Adipocyte (in vitro differentiated cells): Measurements from ENCODE around the gene RCE1.

Experiments
- DNase-seq: peaks from one replicate; pipeline ENCODE4 v3.0.0-alpha.2; 2015; ENCODE audit warnings: low read depth
- H3K27me3 ChIP-seq: replicated peaks from 2 replicates; pipeline ENCODE4 v1.7.0; 2013; ENCODE audit warnings: mild to moderate bottlenecking, low read length, moderate library complexity; ENCODE audit not compliant: control insufficient read depth, insufficient read depth
- H3K36me3 ChIP-seq: 2 replicates; pipeline ENCODE4 v1.7.0; 2013; ENCODE audit warnings: low read length, mild to moderate bottlenecking, moderate library complexity; ENCODE audit not compliant: control insufficient read depth, insufficient read depth, severe bottlenecking
- H3K4me1 ChIP-seq: 2 replicates; pipeline ENCODE4 v1.7.0; 2013; ENCODE audit warnings: mild to moderate bottlenecking, low read length, moderate library complexity; ENCODE audit not compliant: control insufficient read depth, insufficient read depth
- H3K4me3 ChIP-seq: 2 replicates; pipeline ENCODE4 v1.7.0; 2013; ENCODE audit warnings: mild to moderate bottlenecking, low read length, moderate library complexity
- H3K9ac ChIP-seq: 2 replicates; pipeline ENCODE4 v1.7.0; 2013; ENCODE audit warnings: mild to moderate bottlenecking, low read length, moderate library complexity
- H3K9me3 ChIP-seq: 2 replicates; pipeline ENCODE4 v1.7.0; 2013; ENCODE audit warnings: mild to moderate bottlenecking, low read length, moderate library complexity; ENCODE audit not compliant: control insufficient read depth

The RCE1 gene

DNA sequence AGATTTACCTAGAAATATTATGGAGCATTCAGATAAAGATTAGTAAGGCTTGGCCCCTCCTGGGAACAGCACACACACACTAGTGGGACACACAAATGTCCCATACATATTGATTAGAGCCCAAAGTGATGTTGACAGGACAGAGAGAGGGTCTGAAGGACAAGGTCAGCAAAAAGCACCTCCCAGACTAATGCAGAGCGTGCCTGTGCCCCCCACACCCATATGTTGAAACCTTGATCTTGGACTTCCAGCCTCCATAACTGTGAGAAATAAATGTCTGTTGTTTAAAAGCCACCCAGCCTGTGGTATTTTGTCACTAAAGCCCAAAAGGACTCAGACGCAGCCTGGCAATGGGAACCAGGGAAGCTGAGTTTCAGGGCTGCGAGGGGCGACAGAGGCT lies 41.2 kb downstream of the RCE1 start:
- Histone ChIP-seq H3K9me3 (no peaks in the 10 kb centered on the region), H3K4me3 (no peak overlapping the region), H3K4me1 (peaks cover 24% of the 10 kb centered on the region), H3K9ac (no peak overlapping the region), H3K36me3 (peaks cover 3% of the 10 kb centered on the region), H3K27me3 (no peaks in the 10 kb centered on the region)
- no peak for DNase-seq

DNA sequence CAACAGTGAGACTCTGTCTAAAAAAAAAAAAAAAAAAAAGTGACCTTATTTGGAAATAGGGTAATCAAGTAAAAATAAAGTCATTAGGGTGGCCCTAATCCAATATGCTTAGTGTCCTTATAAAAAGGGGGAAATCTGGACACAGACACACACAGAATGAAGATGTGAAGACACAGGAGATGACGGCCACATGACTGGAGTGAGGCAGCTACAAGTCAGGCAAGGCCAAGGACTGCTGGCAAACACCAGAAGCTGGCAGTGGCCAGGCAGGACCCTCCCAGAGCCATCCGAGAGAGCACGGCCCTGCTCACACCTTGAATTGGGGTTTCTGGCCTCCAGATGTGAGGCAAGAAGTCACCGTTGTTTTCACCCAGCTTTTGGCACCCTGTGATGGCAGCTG lies 42.2 kb downstream of the RCE1 start:
- Histone ChIP-seq H3K9me3 (no peaks in the 10 kb centered on the region), H3K4me3 (no peak overlapping the region), H3K4me1 (peaks cover 30% of the 10 kb centered on the region), H3K27me3 (no peaks in the 10 kb centered on the region), H3K36me3 (peaks cover 3% of the 10 kb centered on the region), H3K9ac (no peak overlapping the region)
- no peak for DNase-seq

DNA sequence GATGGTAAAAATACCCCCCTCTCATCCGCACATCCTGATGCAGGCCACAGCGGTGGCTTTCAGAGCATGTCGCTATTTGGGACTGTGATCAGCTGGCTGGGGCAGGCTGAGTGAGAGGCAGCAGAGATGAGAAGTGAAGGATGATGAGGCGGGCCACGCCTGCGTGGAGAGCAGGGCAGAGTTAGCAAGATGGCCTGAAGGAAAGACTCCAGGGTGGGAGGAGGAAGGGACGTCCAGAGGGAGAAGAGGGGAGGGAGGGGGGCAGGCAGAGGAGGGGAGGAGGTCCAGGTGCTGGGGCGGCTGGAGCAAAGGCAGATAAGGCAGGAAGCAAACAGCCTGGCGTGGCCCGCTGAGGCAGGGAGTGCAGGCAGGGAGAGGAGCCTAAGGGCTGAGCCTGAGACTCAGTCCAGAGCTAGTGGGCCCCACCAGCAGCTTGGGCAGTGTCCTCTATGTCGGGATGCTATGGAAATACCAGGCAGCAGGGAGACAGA lies 42.8 kb downstream of the RCE1 start:
- Histone ChIP-seq H3K36me3 (peaks cover 3% of the 10 kb centered on the region), H3K4me3 (no peak overlapping the region), H3K9ac (no peak overlapping the region), H3K27me3 (no peaks in the 10 kb centered on the region), H3K4me1 (peaks cover 30% of the 10 kb centered on the region), H3K9me3 (no peaks in the 10 kb centered on the region)
- DNase-seq, result no peak

DNA sequence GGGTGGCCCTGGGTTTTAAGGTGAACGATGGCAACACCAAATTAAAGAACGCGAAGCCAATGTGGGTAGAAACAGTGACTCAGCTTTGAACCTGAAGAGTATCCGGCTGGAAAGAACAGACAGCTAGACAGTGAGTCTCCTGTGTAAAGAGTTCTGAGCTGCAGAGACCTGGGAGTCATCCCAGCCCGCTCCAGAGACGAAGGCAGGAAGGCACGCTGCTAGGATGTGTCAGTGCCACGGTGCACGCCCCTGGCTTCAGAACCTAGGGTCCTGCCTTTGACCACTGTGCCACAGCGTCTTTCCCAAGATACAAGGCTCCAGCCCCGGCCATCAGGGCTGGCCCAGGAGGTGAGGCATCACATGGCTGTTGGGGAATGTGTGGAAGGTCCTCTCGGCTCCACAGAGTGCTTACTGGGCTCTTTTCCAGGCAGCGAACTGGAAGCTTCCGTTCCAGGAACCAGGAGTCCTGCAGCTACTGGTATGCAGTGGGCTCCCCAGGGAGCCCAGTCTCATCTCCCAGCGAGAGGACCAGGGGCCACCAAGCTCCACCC lies 43.5 kb downstream of the RCE1 start:
- peaks cover 31% of the 10 kb centered on the region for H3K4me1 ChIP-seq
- DNase-seq, result no peak
- H3K9ac ChIP-seq, result no peak overlapping the region
- H3K36me3 ChIP-seq, result peaks cover 3% of the 10 kb centered on the region
- no peak overlapping the region for H3K4me3 ChIP-seq
- no peaks in the 10 kb centered on the region for H3K9me3 ChIP-seq
- H3K27me3 ChIP-seq, result no peaks in the 10 kb centered on the region

DNA sequence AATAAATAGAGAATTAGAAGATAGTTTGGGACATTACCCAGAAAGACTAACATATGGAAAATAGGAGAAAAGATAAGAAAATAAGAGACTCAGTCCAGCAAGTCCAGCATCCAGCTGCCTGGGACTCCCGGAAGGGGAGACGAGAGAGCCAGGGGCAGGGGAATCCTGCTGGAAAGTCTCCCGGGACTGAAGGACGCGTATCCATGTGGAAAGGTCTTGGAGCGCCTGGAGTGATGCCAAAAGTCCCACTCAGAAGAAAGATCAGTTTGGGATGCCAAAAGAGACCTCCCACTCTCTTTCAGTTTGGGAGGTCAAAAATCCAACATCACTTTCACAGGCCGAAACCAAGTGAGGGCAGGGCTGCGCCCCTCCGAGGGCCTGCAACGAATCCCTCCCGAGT lies 44.3 kb downstream of the RCE1 start:
- Histone ChIP-seq H3K9ac (no peak overlapping the region), H3K36me3 (peaks cover 3% of the 10 kb centered on the region), H3K9me3 (no peaks in the 10 kb centered on the region), H3K4me3 (no peak overlapping the region), H3K4me1 (peaks cover 39% of the 10 kb centered on the region), H3K27me3 (no peaks in the 10 kb centered on the region)
- no peak for DNase-seq

DNA sequence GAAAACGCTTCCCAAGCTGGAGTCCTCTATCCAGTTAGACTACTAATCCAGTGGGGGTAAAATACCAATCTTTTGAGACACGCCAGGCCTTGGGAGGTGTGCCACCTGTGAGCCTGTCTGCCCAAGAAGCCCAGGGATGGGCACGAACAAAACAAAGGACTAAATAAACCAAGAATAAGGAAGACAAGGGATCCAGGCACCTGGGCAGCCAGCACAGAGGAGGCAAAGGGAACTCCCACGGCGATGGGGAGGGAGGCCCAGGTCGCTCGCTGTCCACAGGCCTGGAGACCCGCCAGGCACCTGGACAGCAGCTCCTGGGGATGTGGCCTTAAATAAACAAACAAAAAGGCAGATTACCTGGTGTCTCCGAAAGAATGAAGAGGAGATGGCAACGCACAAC lies 45.0 kb downstream of the RCE1 start:
- no peak for DNase-seq
- Histone ChIP-seq H3K9me3 (no peaks in the 10 kb centered on the region), H3K36me3 (peaks cover 3% of the 10 kb centered on the region), H3K27me3 (no peaks in the 10 kb centered on the region), H3K4me3 (no peak overlapping the region), H3K9ac (no peak overlapping the region), H3K4me1 (peaks cover 37% of the 10 kb centered on the region)

DNA sequence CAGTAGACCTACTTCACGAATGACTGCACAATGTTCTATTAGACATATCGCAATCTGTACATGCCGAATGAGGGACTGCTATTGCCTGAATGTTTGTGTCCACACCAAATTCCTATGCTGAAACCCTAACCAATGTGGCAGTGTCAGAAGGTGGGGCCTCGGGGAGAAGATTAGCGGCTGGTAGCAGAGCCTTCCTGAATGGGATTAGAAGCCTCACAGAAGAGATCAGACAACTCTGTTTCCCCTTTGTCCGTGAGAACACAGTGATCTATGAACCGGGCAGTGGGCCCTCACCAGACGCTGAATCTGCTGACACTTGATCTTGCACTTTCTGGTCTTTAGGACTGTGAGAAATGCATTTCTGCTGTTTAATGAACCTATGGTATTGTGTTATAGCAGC lies 46.7 kb downstream of the RCE1 start:
- Histone ChIP-seq H3K36me3 (peaks cover 3% of the 10 kb centered on the region), H3K9ac (no peak overlapping the region), H3K27me3 (no peaks in the 10 kb centered on the region), H3K4me3 (no peak overlapping the region), H3K4me1 (peaks cover 32% of the 10 kb centered on the region), H3K9me3 (no peaks in the 10 kb centered on the region)
- DNase-seq, result peak; percentile 50

DNA sequence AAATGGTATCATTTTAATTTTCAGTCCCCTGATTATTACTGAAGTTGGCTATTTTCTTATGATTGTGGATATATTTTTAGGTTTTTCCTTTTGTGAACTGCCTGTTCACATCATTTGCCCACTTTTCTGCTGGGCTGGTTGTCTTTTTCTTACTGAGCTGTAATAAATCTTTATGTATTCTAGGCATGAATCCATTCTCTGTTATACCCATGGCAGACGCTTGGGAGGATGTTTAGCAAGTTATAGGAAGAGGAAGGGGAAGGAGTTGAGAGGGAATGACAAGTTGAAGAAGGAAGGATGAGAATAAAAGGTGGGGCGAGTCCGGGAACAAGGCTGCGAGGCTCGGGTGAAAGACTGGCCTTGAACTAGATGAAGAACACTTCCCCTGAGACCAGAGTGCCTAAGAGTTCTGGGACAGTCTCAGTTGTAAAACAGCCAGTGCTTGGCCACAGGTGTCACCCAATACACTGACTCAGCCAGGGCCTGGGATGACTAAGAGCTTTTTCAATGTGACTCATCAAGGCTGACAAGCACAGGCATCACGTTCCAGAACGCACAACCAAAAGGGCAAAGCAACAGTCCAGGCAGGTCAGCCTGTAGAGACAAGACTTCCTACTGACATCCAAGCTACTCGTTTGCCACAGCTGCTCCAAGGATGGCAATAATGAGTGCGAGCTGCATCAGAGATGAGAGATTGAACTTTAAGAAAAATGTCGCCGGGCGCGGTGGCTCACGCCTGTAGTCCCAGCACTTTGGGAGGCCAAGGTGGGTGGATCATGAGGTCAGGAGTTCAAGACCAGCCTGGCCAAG lies 48.8 kb downstream of the RCE1 start:
- Histone ChIP-seq H3K9me3 (no peaks in the 10 kb centered on the region), H3K36me3 (peaks cover 3% of the 10 kb centered on the region), H3K27me3 (no peaks in the 10 kb centered on the region), H3K4me3 (no peak overlapping the region), H3K9ac (no peak overlapping the region), H3K4me1 (peaks cover 23% of the 10 kb centered on the region)
- DNase-seq, result peak; percentile 91

DNA sequence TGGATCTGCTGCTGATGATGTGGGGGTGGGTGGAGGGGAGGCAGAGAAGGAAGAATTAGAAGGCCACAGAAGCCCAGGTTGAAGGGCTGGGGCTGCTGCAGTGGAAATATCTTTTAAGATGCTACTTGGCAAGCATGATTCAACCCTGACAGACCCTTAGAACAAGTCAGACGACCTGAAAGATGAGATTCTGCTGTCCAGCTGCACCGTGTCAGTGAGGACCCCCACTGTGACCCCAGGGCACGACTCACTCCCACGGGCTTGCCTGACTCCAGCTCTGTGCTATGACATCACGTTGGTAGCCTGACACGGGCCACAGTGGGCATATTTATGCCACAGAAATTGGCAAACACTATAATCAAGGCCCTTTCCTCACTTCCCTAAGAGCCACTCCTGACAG lies 49.7 kb downstream of the RCE1 start:
- Histone ChIP-seq H3K36me3 (peaks cover 3% of the 10 kb centered on the region), H3K27me3 (no peaks in the 10 kb centered on the region), H3K9ac (no peak overlapping the region), H3K4me1 (peaks cover 15% of the 10 kb centered on the region), H3K9me3 (no peaks in the 10 kb centered on the region), H3K4me3 (no peak overlapping the region)
- DNase-seq, result no peak

DNA sequence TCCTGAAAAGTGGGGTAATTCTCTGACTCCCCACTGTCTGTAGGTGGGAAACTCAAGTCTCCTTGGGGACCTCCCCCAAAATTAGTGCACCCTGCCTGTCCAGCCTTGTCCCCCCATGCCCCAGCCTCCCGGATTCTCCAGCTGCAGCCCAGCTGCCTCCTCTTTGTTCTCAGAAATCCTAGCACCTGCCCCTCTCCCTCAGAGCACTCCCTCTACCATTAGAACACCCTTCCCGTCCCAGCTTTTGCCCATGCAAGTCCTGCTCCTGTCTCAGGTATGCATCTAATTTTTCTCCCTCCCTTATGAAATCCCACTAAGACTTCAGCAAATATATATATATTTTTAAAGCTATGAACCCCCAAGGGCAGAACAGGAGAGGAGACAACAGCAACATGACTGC lies 50.9 kb downstream of the RCE1 start:
- no peaks in the 10 kb centered on the region for H3K27me3 ChIP-seq
- no peak for DNase-seq

More for the DNA sequence above, 50.9 kb downstream of the RCE1 start:
- peaks cover 15% of the 10 kb centered on the region for H3K4me1 ChIP-seq
- no peaks in the 10 kb centered on the region for H3K36me3 ChIP-seq
- no peak overlapping the region for H3K4me3 ChIP-seq
- H3K9me3 ChIP-seq, result no peaks in the 10 kb centered on the region
- no peak overlapping the region for H3K9ac ChIP-seq
